ENCODE data around the gene ALOX15. TPM values are rescaled to one million over a fixed set of nuclear protein-coding genes. Genes with fewer than 3 reads are reported as not detected.
"Not testable (repeated sequence)": the region's sequence is repeated elsewhere in the genome, so short reads cannot be mapped to it uniquely, and the experiment has no call there.

ALOX15 gene
- total RNA-seq, 1 experiment from 2014 or later, result not detected

DNA sequence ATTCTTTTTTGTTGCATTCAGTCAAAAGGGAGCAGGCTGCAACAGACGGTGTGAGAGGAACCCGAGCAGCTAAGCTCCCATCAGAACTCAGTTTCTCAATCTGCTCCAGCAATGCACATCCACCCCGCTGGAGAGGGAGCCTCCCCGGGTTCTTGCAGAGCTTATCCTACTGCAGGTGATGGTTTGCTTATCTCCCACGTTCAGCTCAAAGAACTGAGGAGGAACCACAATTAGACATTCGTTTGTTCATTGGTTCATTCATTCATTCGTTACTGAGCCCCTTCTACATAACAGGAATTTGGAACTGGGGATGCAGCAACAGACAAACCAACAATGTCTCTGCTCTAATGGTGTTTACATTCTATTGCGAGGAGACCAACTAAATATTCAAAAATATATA is 22.2 kb upstream of the ALOX15 start:
- in situ Hi-C loops (cut with HindIII; ENCODE audit: low pct_unique_long_range_greater_than_20kb, low sequenced_read_pairs), result no loop called here

GRCh38 chr17:4658478-4659305 is 17.2 kb upstream of the ALOX15 start:
- in situ Hi-C loops (cut with HindIII; ENCODE audit: low pct_unique_long_range_greater_than_20kb, low sequenced_read_pairs), result no loop called here
- DNase-seq (ENCODE audit: low read depth, low spot score), result no peak

More for the DNA sequence above, 22.2 kb upstream of the ALOX15 start:
- DNase-seq (ENCODE audit: low read depth, low spot score), result no peak

DNA sequence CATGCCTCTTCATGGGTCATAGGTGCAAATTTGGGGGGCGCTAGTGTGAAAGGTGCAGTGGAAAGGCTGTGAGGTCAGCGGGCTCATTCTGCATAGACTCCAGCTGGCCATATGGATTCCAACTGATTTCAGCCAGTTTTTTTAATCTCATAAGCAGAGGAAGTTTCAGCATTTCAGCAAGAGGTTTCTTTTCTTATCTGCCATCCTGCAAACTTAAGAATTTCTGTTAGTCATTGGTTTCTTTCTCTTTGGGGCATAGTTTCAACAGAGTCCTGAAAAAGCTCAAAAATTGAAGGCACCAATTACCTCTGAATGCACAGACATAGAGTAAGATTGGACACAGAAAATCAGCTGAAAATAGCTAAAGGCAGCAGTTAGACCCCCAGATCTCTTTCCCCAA is 16.2 kb upstream of the ALOX15 start:
- DNase-seq (ENCODE audit: low read depth, low spot score), result no peak
- in situ Hi-C loops (cut with HindIII; ENCODE audit: low pct_unique_long_range_greater_than_20kb, low sequenced_read_pairs), result no loop called here

DNA sequence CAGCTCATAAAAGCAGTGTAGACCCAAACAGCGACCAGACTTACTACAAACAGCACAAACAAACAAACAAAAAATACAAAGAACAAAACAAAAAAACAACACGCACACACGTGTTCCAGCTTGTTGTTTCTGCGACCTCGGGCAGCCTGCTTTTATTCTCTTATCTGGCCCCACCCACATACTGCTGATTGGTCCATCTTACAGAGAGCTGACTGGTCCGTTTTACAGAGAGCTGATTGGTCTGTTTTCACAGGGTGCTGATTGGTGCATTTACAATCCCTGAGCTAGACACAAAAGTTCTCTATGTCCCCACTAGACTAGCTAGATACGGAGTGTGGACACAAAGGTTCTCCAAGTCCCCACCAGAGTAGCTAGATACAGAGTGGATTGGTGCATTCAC is 14.5 kb upstream of the ALOX15 start:
- DNase-seq (ENCODE audit: low read depth, low spot score); in situ Hi-C loops (cut with HindIII; ENCODE audit: low pct_unique_long_range_greater_than_20kb, low sequenced_read_pairs): not testable (repeated sequence)

DNA sequence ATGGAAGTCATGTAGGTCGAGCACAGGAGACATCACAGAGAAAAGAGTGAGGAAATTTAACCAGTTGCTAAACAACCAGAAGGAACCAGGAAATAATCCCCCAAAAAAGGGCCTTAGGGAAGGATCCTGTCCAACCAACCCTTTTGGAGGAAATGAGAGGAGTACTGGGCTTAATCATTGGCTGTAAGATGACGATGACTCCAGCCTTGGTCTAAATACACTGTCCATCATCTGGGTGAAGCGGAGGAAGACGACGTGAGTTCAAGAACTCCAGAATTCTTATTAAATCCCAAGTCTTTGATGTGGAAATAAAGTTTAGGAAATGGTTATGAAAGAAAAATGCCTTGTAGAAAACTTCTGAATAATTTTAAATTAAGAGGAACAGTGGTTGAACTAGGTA is 11.5 kb upstream of the ALOX15 start:
- no peak for DNase-seq (ENCODE audit: low read depth, low spot score)
- in situ Hi-C loops (cut with HindIII; ENCODE audit: low pct_unique_long_range_greater_than_20kb, low sequenced_read_pairs), result no loop called here

GRCh38 chr17:4648741-4649140 is 7.3 kb upstream of the ALOX15 start:
- in situ Hi-C loops (cut with HindIII; ENCODE audit: low pct_unique_long_range_greater_than_20kb, low sequenced_read_pairs), result no loop called here

GRCh38 chr17:4645642-4646041 is 4.2 kb upstream of the ALOX15 start:
- DNase-seq (ENCODE audit: low read depth, low spot score), result no peak
- in situ Hi-C loops (cut with HindIII; ENCODE audit: low pct_unique_long_range_greater_than_20kb, low sequenced_read_pairs), result no loop called here

More at GRCh38 chr17:4648741-4649140, 7.3 kb upstream of the ALOX15 start:
- no peak for DNase-seq (ENCODE audit: low read depth, low spot score)

DNA sequence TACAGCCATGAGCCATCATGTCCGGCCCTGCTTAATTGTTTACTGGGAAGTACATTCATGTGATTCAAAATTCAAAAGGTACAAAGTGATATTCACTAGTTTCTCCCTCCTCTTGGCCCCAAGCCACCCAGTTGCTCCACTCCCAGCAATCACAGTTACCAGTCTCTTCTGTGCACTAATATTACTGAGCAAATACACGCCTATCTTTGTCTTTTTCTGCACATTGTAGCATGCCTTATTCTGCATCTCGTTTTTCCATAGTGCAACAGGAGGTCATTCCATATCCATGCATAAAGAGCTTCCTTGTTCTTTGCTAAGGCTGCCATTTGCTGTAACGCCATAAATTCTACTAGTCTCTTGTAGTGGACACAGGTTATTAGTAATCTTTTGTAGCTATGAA is 2.2 kb upstream of the ALOX15 start:
- peak; percentile 89 for DNase-seq (ENCODE audit: low read depth, low spot score)
- in situ Hi-C loops (cut with HindIII; ENCODE audit: low pct_unique_long_range_greater_than_20kb, low sequenced_read_pairs), result no loop called here

DNA sequence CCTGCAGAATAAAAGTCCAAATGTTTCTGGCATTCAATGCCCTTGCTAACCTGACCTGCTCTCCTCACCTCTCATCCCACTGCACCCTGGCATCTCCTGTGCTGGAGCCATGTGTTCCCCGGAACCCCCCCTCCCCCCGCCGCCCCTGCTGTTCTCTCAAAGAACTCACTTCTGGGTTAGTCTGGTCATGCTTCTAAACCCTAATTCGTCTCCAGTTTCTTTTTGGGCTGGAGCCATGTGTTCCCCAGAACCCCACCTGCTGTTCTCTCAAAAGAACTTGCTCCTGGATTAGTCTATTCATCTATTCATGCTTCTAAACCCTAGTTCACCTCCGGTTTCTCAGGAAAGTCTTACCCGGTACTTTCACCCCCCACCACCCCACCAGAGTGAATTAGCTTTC is 808 bp upstream of the ALOX15 start:
- no peak for DNase-seq (ENCODE audit: low read depth, low spot score)
- in situ Hi-C loops (cut with HindIII; ENCODE audit: low pct_unique_long_range_greater_than_20kb, low sequenced_read_pairs), result no loop called here

DNA sequence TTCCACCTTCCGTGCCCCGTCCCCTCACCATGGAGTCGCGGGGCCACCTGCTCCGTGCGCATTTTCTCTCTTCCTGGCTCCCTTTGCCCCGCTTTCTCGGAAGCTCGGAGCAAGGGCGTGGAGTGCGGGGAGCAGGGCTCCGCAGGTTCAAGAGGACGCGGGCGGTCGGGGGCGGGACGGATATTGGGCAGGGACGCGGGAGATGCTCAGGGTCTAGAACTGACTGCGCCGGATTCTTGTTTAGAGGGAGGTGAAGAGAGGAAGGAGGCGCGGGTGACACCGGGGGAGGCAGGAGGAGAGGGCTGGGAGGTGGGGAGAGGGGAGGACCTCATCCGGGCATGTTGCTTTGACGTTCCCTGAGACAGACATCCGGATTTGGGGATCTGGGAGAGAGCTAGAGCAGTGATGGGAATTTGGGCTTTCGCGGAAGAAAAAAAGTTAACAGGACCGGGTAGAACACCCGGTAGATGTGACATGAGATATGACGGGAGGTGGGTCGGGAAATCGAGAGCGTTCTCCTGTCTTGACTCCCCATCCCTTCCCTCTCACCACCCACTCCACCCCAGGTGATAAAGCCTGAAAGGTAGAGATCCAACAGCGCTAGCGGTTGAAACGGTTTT is 799 bp downstream of the ALOX15 start:
- DNase-seq (ENCODE audit: low read depth, low spot score); in situ Hi-C loops (cut with HindIII; ENCODE audit: low pct_unique_long_range_greater_than_20kb, low sequenced_read_pairs): not testable (repeated sequence)

GRCh38 chr17:4639301-4640059 is 2.0 kb downstream of the ALOX15 start:
- DNase-seq (ENCODE audit: low read depth, low spot score), result peak; percentile 30

DNA sequence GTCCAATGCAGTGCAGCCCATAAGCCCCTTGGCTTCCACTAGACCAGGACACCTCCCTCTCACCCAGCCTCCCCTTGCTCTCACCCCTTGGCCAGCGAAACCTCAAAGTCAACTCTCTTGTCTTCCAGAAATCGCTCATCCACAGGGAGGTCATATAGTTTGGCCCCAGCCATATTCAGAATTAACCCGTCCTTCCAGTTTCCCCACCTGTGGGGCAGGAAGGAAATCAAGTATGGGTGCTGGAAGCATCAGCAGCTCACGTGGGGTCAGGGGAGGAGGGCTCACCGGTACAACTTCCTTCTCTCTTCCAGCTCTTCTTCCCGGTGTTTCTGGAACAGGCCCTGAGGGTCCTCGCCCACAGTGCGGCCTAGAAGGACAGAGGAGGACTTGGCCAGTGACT is 2.7 kb downstream of the ALOX15 start:
- DNase-seq (ENCODE audit: low read depth, low spot score); in situ Hi-C loops (cut with HindIII; ENCODE audit: low pct_unique_long_range_greater_than_20kb, low sequenced_read_pairs): not testable (repeated sequence)

More at GRCh38 chr17:4639301-4640059, 2.0 kb downstream of the ALOX15 start:
- in situ Hi-C loops (cut with HindIII; ENCODE audit: low pct_unique_long_range_greater_than_20kb, low sequenced_read_pairs), result not testable (repeated sequence)

DNA sequence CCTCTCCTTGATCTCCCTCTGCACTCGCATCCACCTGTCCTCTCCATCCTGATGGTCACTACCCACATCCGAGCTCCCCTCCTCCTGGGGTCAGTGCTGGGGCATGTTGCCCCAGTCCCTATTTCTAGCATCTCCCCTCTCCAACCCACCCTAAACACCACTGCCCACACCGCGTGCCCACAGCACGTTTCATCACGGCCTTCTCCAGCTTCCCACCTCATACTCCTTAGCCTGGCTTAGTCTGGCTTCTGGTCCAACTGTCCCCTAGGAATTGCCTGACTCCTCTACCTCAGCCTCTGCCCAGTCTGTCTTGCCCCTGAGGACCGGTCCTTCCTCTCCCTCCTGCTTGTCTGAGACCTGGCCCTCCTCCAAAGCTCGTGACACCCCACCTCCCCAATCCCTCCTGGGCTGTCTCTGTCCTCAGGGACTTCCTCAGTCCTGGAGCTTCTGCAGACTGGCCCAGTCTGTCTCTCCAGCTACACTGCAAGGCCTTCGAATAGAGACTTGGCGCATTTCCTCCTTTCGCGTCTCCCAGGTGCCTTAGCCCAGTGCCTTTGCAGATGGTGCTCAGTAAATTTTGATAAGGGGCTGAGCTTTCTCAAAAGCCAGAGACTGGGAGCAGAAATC is 4.9 kb downstream of the ALOX15 start:
- in situ Hi-C loops (cut with HindIII; ENCODE audit: low pct_unique_long_range_greater_than_20kb, low sequenced_read_pairs), result no loop called here
- no peak for DNase-seq (ENCODE audit: low read depth, low spot score)

DNA sequence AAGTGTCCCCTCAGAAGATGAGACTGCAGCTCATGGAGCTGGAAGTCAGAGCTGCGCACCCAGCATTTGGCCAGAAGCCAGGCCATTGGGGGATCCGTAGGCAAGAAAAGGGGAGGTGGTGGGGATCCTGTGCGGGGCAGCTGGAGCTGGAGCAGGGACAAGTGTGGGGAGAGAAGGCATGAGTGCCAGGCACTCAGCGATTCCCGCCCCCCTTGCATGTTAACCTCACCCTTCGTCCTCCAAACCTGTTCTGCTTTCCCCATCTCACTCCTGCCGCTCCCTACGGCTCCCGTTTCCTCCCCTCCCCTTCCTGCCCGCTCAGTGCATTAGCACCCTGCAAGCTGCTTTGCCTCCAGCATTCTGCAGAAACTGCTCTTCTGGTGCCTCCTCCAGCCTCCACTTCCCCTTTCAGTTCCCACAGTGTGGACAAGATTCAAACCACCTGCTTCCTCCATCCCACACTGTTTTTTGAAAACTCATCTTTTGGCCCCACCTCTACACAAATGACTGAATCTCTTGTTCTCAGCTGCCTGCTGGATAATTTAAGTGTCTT is 5.6 kb downstream of the ALOX15 start:
- no peak for DNase-seq (ENCODE audit: low read depth, low spot score)
- in situ Hi-C loops (cut with HindIII; ENCODE audit: low pct_unique_long_range_greater_than_20kb, low sequenced_read_pairs), result no loop called here

DNA sequence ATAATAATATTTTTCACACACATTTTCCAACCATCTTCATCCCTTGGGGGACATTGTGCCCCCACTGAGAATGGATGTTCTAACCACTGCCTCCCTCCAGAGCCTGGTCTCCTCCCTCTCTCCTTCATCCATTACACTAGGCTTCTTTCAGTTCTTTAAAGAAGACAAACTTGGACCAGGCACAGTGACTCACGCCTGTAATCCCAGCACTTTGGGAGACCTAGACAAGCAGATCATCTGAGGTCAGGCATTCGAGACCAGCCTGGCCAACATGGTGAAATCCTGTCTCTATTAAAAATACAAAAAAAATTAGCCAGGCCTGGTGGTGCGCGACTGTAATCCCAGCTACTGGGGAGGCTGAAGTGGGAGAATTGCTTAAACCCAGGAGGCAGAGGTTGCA is 6.5 kb downstream of the ALOX15 start:
- in situ Hi-C loops (cut with HindIII; ENCODE audit: low pct_unique_long_range_greater_than_20kb, low sequenced_read_pairs), result no loop called here
- DNase-seq (ENCODE audit: low read depth, low spot score), result no peak

DNA sequence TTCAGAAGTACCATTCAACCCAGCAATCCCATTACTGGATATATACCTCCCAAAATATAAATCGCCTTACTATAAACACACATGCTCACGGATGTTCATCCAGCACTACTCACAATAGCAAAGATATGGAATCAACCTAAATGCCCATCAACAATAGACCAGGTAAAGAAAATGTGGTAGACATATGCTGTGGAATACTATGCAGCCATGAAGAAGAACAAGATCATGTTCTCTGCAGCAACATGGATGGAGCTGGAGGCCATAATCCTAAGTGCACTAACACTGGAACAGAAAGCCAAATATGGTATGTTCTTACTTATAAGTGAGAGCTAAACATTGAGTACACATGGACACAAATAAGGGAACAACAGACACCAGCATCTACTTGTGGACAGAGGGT is 7.8 kb downstream of the ALOX15 start:
- no peak for DNase-seq (ENCODE audit: low read depth, low spot score)
- in situ Hi-C loops (cut with HindIII; ENCODE audit: low pct_unique_long_range_greater_than_20kb, low sequenced_read_pairs), result no loop called here

- in situ Hi-C loops (cut with HindIII; ENCODE audit: low pct_unique_long_range_greater_than_20kb, low sequenced_read_pairs), result no loop called here
- no peak for DNase-seq (ENCODE audit: low read depth, low spot score)
Observed at GRCh38 chr17:4632581-4632920, 8.9 kb downstream of the ALOX15 start.

Measured in SK-MEL-5 (cell line).